BLaER1 (cell line): ENCODE data around the gene SLC25A33.
A peak's percentile ranks its signal among the peaks of the same experiment; 100 is the strongest.
"Not testable (repeated sequence)": the region's sequence is repeated elsewhere in the genome, so short reads cannot be mapped to it uniquely, and the experiment has no call there.

Experiments
- H3K27ac ChIP-seq: shearing (Covaris generic); formaldehyde crosslinking; 2 replicates; pipeline ENCODE4 v1.8.1; 2022
- H3K27me3 ChIP-seq: shearing (Covaris generic); formaldehyde crosslinking; 2 replicates; pipeline ENCODE4 v1.8.1; 2022
- H3K36me3 ChIP-seq: shearing (Covaris generic); formaldehyde crosslinking; 2 replicates; pipeline ENCODE4 v1.8.1; 2022
- H3K4me1 ChIP-seq: shearing (Covaris generic); formaldehyde crosslinking; 2 replicates; pipeline ENCODE4 v1.8.1; 2022
- H3K4me2 ChIP-seq: shearing (Covaris generic); formaldehyde crosslinking; 2 replicates; pipeline ENCODE4 v1.8.1; 2022
- H3K4me3 ChIP-seq: shearing (Covaris generic); formaldehyde crosslinking; 2 replicates; pipeline ENCODE4 v1.8.1; 2022
- H3K9ac ChIP-seq: shearing (Covaris generic); formaldehyde crosslinking; 2 replicates; pipeline ENCODE4 v1.8.1; 2022
- H3K9me3 ChIP-seq: shearing (Covaris generic); formaldehyde crosslinking; 2 replicates; pipeline ENCODE4 v1.8.1; 2022
- H4K20me1 ChIP-seq: shearing (Covaris generic); formaldehyde crosslinking; 2 replicates; pipeline ENCODE4 v1.8.1; 2022
- Cebpa-rat ChIP-seq: shearing (Covaris generic); IDR thresholded peaks from 2 replicates; pipeline ENCODE4 v1.8.1; 2022

Gene SLC25A33

DNA sequence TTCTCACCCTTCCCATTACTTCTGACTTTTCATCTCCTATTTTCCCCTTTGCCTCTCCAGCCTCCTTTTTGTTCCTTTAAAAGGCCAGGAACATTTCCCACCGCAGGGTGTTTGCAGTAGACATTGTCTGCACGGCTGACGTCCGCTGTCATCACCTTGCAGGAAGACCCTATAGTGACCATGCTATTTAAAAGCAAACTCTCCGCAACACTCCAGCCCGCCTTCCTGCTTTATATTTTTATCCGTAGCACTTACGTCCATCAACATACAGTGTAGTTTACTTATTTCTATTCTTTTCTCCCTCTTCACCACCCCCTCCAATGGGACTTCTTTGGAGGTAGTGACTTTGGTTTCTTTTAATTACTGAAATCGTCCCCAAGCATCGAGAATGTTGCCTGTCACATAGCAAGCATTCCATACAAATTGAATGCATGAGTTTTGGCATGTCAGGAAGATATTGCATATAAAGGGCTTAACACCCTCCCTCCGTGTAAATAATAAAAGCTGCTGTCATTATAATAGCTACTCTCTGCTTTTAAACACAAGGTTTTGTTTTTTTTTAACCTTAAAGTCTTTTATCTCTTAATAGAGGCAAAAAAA, 19.8 kb downstream of the SLC25A33 start:
- TF ChIP-seq Cebpa-rat: no peak
- H3K27ac ChIP-seq: no peak overlapping the region
- no peaks in the 10 kb centered on the region for H3K27me3 ChIP-seq
- no peak overlapping the region for H3K4me2 ChIP-seq
- H3K9ac ChIP-seq: no peak overlapping the region
- peaks cover 54% of the 10 kb centered on the region for H4K20me1 ChIP-seq
- peaks cover 8% of the 10 kb centered on the region for H3K9me3 ChIP-seq
- peaks cover 89% of the 10 kb centered on the region for H3K36me3 ChIP-seq
- no peak overlapping the region for H3K4me3 ChIP-seq
- H3K4me1 ChIP-seq: no peaks in the 10 kb centered on the region

GRCh38 chr1:9559673-9560072, 20.4 kb downstream of the SLC25A33 start:
- Histone ChIP-seq H3K27me3 (no peaks in the 10 kb centered on the region), H4K20me1 (peaks cover 49% of the 10 kb centered on the region), H3K4me3 (no peak overlapping the region), H3K9ac (no peak overlapping the region), H3K27ac (no peak overlapping the region), H3K4me1 (peaks cover 1% of the 10 kb centered on the region; the same call in 1 of the 2 replicates), H3K9me3 (peaks cover 11% of the 10 kb centered on the region), H3K4me2 (no peak overlapping the region), H3K36me3 (peaks cover 88% of the 10 kb centered on the region)
- TF ChIP-seq Cebpa-rat: no peak

DNA sequence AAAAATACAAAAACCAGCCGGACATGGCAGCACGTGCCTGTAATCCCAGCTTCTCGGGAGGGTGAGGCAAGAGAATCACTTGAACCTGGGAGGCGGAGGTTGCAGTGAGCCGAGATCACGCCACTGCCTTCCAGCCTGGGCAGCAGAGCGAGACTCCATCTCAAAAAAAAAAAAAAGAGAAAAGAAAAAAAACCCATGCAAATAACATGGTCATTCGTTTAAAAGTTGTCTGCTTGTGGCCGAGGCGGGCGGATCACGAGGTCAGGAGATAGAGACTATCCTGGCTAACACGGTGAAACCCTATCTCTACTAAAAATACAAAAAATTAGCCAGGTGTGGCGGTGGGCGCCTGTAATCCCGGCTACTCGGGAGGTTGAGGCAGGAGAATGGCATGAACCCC, 20.8 kb downstream of the SLC25A33 start:
- not testable (repeated sequence) for H3K27me3 ChIP-seq, H3K4me2 ChIP-seq, H3K27ac ChIP-seq, H3K4me3 ChIP-seq, H3K9ac ChIP-seq, H3K4me1 ChIP-seq
- peaks cover 49% of the 10 kb centered on the region for H4K20me1 ChIP-seq
- peaks cover 84% of the 10 kb centered on the region for H3K36me3 ChIP-seq
- peaks cover 11% of the 10 kb centered on the region for H3K9me3 ChIP-seq

DNA sequence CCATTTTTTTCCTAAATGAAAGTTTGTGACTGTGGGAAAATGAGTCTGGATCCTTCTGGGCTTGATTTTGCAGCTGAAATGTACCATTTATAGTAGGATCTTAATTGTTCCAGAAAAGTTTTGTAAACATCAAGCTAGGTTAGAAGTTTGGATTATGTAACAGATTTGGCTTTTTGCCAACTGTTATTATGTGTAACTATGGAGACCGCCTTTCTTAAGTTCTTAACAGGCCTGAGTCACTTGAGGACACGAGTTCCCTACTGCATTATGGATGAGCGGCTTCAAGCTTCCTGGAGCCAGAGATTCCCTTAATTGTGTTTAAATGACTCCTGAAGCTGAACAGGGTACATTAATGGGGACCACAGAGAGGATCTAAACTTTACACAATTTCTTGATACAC, 22.2 kb downstream of the SLC25A33 start:
- no peak overlapping the region for H3K4me2 ChIP-seq
- no peak overlapping the region for H3K4me3 ChIP-seq
- peaks cover 37% of the 10 kb centered on the region for H4K20me1 ChIP-seq
- peaks cover 15% of the 10 kb centered on the region for H3K4me1 ChIP-seq
- H3K27me3 ChIP-seq: no peaks in the 10 kb centered on the region
- H3K27ac ChIP-seq: no peak overlapping the region
- H3K36me3 ChIP-seq: peaks cover 76% of the 10 kb centered on the region
- no peak for TF ChIP-seq Cebpa-rat
- no peak overlapping the region for H3K9ac ChIP-seq
- peaks cover 11% of the 10 kb centered on the region for H3K9me3 ChIP-seq

- no peak overlapping the region for H3K9ac ChIP-seq
- H3K27me3 ChIP-seq: no peaks in the 10 kb centered on the region
- H3K4me3 ChIP-seq: no peak overlapping the region
- peaks cover 53% of the 10 kb centered on the region for H4K20me1 ChIP-seq
- peaks cover under 1% of the 10 kb centered on the region for H3K9me3 ChIP-seq
- TF ChIP-seq Cebpa-rat: no peak
- peaks cover 51% of the 10 kb centered on the region for H3K4me1 ChIP-seq
- H3K36me3 ChIP-seq: peaks cover 42% of the 10 kb centered on the region
- H3K27ac ChIP-seq: no peak overlapping the region
- peak overlapping the region; percentile 70 for H3K4me2 ChIP-seq
Observed at GRCh38 chr1:9569267-9569666, 30.0 kb downstream of the SLC25A33 start.

DNA sequence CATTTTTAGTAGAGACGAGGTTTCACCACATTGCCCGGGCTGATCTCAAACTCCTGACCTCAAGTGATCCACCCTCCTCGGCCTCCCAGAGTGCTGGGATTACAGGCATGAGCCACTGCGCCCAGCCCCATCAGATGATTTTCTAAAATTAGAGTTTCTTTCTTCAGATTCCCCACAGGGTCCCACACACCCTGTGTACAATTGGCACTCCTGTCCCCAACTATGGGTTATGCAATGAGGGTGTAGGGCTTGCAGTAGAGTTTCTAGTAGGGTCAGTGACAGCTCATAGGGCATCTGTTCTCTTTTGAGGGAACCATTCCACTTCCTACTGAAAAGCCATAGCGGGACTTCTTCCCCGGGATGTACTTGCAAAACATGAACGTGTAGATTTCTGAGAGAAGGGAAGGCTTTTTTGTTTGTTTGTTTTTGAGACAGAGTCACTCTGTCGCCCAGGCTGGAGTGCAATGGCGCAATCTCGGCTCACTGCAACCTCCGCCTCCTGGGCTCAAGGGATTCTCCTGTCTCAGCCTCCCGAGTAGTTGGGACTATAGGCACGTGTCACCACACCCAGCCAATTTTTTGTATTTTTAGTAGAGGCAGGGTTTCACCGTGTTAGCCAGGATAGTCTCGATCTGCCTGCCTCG, 31.7 kb downstream of the SLC25A33 start:
- not testable (repeated sequence) for H3K9me3 ChIP-seq

DNA sequence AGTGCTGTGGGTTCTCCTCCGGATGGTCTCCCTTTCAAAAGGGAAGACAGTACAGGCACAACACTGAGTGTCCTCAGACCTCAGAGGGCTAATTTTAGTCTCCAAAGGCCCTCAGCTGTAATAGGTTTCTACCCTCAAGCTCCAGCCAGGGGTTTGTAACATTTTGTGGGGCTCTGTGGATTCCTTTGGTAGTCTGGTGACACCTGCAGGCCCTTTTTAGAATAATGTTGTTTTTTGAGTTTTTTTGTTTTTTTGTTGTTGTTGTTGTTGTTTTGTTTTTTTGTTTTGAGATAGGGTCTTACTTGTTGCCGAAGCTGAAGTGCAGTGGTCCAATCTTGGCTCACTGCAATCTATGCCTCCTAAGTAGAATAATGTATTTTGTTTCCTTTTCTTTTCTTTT, 34.5 kb downstream of the SLC25A33 start:
- peaks cover 31% of the 10 kb centered on the region for H3K36me3 ChIP-seq
- H3K27me3 ChIP-seq: no peaks in the 10 kb centered on the region
- peak overlapping the region; percentile 29; the same call in 1 of the 2 replicates for H3K4me2 ChIP-seq
- no peak overlapping the region for H3K27ac ChIP-seq
- no peak overlapping the region for H3K4me3 ChIP-seq
- TF ChIP-seq Cebpa-rat: no peak
- no peak overlapping the region for H3K9ac ChIP-seq
- peaks cover 40% of the 10 kb centered on the region for H4K20me1 ChIP-seq
- no peaks in the 10 kb centered on the region for H3K9me3 ChIP-seq
- peaks cover 17% of the 10 kb centered on the region for H3K4me1 ChIP-seq

More for the DNA sequence above, 31.7 kb downstream of the SLC25A33 start:
- H3K4me1 ChIP-seq: peaks cover 36% of the 10 kb centered on the region
- not testable (repeated sequence) for H3K9ac ChIP-seq, H3K27ac ChIP-seq, H3K27me3 ChIP-seq, H3K4me3 ChIP-seq, H3K4me2 ChIP-seq
- H4K20me1 ChIP-seq: peaks cover 53% of the 10 kb centered on the region
- peaks cover 38% of the 10 kb centered on the region for H3K36me3 ChIP-seq

DNA sequence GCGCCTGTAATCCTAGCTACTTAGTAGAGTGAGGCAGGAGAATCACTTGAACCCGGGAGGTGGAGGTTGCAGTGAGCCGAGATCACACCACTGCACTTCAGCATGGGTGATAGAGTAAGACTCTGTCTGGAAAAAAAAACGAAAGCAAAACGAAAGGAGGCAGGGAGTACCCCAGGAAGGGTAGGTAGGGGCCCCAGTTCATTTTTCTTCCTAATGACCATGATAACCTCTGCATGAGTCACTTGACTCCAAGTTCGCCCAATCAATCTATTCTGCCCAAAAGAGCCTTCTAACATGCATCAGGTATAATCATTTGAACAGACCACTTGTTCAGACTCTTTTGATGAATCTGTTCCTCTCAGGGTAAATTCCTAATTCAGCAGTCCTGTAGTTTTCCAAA, 36.2 kb downstream of the SLC25A33 start:
- peaks cover 22% of the 10 kb centered on the region for H3K36me3 ChIP-seq

GRCh38 chr1:9576903-9577302, 37.6 kb downstream of the SLC25A33 start:
- no peak overlapping the region for H3K4me3 ChIP-seq
- no peak overlapping the region for H3K9ac ChIP-seq
- H3K27ac ChIP-seq: no peak overlapping the region
- H3K36me3 ChIP-seq: peaks cover 8% of the 10 kb centered on the region
- no peak for TF ChIP-seq Cebpa-rat
- H4K20me1 ChIP-seq: peaks cover 10% of the 10 kb centered on the region; the same call in 1 of the 2 replicates
- H3K9me3 ChIP-seq: no peaks in the 10 kb centered on the region
- H3K4me1 ChIP-seq: peaks cover 7% of the 10 kb centered on the region
- H3K4me2 ChIP-seq: no peak overlapping the region
- no peaks in the 10 kb centered on the region for H3K27me3 ChIP-seq

More for the DNA sequence above, 36.2 kb downstream of the SLC25A33 start:
- Histone ChIP-seq H4K20me1 (peaks cover 23% of the 10 kb centered on the region; the same call in 1 of the 2 replicates), H3K4me1 (peaks cover 7% of the 10 kb centered on the region), H3K9me3 (no peaks in the 10 kb centered on the region), H3K9ac (no peak overlapping the region), H3K27ac (no peak overlapping the region), H3K27me3 (no peaks in the 10 kb centered on the region), H3K4me3 (no peak overlapping the region), H3K4me2 (no peak overlapping the region)
- TF ChIP-seq Cebpa-rat: no peak

DNA sequence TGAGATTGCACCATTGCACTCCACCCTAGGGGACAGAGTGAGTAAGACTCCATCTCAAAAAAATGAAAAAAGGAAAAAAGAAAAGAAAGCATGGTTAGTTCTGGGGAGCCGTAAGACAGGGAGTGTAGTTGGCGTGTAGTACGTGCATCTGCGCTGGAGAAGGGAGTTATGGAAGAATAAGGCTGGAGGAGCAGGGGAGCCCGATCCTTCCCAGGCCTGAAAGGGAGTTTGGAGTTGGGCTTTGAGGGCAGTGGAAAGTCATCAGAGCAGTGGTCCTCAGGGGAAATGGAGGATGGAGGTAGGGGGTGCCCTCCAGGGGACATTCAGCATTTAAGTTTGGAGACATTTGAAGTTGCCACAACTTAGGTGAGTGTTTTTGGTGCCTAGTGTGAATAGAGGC, 38.2 kb downstream of the SLC25A33 start:
- no peaks in the 10 kb centered on the region for H3K9me3 ChIP-seq
- no peak for TF ChIP-seq Cebpa-rat
- peaks cover 7% of the 10 kb centered on the region for H3K4me1 ChIP-seq
- no peak overlapping the region for H3K27ac ChIP-seq
- H3K9ac ChIP-seq: no peak overlapping the region
- H3K27me3 ChIP-seq: no peaks in the 10 kb centered on the region
- H3K4me2 ChIP-seq: no peak overlapping the region
- peaks cover 3% of the 10 kb centered on the region for H3K36me3 ChIP-seq
- no peak overlapping the region for H3K4me3 ChIP-seq
- H4K20me1 ChIP-seq: peaks cover 9% of the 10 kb centered on the region; the same call in 1 of the 2 replicates
